IPS DF 19.7 (cell line): ENCODE measurements around the gene ABCE1.

Experiments used
- DNase-seq: peaks from one replicate; pipeline ENCODE4 v3.0.0-alpha.2; 2013; ENCODE audit warnings: low read depth, low spot score

Gene ABCE1

DNA sequence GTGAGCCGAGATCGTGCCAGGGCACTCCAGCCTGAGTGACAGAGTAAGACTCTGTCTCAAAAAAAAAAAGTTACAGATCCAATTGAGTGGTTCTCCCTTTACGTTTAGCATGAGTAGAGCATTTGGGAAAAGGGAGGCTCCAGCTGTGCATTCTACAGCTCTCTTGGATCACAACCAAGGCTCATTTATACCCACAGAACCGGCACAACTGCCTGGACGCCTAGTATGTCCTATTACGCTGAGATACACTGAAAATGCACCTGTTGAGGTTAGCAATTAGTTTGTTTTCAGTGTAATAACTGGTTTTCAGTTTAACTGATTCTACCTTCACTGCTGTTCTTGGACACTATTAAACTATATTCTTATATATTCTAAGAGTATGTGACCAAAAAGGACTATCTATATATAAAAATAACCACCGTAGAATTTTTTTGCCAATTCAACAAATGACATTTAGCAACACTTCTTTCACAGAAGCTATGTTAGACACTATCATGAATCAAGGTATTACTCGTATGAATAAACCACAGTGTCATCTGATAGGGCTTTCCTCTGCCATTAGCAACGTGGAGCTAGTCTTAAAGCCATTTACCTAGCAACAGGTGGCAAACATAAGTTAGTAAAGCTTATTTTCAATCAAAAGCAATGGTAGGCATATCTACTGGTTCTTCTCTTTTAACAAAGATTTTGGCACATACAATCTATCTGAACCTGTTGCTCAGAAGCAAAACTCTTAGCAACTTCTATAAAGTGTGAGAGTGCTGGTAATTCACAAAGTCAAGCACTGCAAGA is 78.7 kb downstream of the ABCE1 start:
- no peak for DNase-seq

DNA sequence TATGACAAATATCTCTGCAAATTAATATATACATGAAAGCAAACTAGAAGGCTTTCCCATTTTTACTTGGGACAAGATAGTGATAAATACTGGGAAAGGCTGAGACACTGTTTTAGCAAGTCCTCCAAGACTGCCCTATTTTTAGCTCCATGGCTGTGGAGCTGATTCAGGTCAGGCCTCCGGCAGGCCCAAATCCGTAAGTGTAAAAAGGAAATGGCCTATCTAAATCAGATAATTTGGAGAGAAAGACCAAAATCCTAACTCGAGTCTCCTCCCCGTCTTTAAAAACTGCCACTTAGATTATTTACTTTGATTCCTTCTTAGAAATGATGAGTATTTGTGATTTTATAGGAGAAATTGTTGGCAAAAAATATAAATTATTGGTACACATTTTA is 79.4 kb downstream of the ABCE1 start:
- DNase-seq, result no peak

DNA sequence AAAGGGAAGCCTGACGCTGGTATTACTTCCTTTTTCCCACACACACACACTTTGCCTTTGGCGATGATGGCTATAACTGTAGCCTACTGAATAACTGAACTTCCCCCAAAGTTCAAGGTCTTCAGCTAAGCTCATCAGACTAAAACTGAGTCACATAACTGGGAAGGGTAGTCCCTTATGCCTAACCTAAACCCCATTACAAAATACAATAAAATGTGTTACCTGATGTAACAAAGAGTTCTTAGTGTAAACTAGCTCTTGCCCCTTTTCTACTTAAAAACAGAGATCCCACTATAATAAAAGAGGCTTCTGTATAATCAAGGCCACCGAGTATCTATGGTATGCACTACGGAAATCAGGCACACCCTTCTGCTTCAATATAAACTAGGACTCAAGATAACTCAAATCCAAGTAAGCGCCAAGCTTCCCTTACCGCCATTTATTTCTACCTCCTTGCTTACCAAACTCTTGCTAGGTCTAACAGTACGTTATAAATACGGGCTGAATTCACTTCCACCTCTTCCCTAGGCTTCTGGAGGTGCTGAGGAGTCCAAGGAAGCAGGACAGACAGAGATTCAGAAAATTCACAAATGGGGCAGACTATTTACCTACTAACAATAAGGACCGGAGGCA is 79.9 kb downstream of the ABCE1 start:
- no peak for DNase-seq

- DNase-seq, result no peak
These were observed 80.7 kb downstream of the ABCE1 start for GRCh38 chr4:145178740-145179280.
